NCI-H1105 treated with DMSO at 0.1 percent for 48 hours (cell line): ENCODE data around the gene SESN3.
"Not testable (repeated sequence)": the region's sequence is repeated elsewhere in the genome, so short reads cannot be mapped to it uniquely, and the experiment has no call there.

Experiments
- DNase-seq: peaks from one replicate; lab custom pipeline; 2025; lab: John Stamatoyannopoulos, UW

The SESN3 gene

GRCh38 chr11:95231127-95231880 lies at the start of gene SESN3:
Gene SESN3, minus strand, starts transcription at chr11:95231202. Its CDS starts 342 bp downstream, at chr11:95230860.
- DNase-seq, result peak; percentile 100

GRCh38 chr11:95279921-95280868 lies 49.2 kb upstream of the SESN3 start:
- no peak for DNase-seq

- no peak for DNase-seq
These were observed 46.9 kb upstream of the SESN3 start for GRCh38 chr11:95277868-95278267.

GRCh38 chr11:95276139-95276538 lies 45.1 kb upstream of the SESN3 start:
- no peak for DNase-seq

- not testable (repeated sequence) for DNase-seq
These were observed 42.6 kb upstream of the SESN3 start for GRCh38 chr11:95273618-95274017.

GRCh38 chr11:95269036-95269819 lies 38.2 kb upstream of the SESN3 start:
- DNase-seq, result no peak

GRCh38 chr11:95268391-95268790 lies 37.4 kb upstream of the SESN3 start:
- DNase-seq, result no peak

GRCh38 chr11:95267601-95268213 lies 36.7 kb upstream of the SESN3 start:
- no peak for DNase-seq

GRCh38 chr11:95266751-95267374 lies 35.9 kb upstream of the SESN3 start:
- no peak for DNase-seq

GRCh38 chr11:95264881-95265280 lies 33.9 kb upstream of the SESN3 start:
- no peak for DNase-seq

GRCh38 chr11:95262994-95263765 lies 32.2 kb upstream of the SESN3 start:
- no peak for DNase-seq

GRCh38 chr11:95257456-95257971 lies 26.5 kb upstream of the SESN3 start:
- no peak for DNase-seq

- no peak for DNase-seq
These were observed 25.3 kb upstream of the SESN3 start for GRCh38 chr11:95256321-95256779.

- DNase-seq, result peak; percentile 89
These were observed 24.5 kb upstream of the SESN3 start for GRCh38 chr11:95255251-95256145.

- DNase-seq, result no peak
These were observed 23.7 kb upstream of the SESN3 start for GRCh38 chr11:95254716-95255115.

GRCh38 chr11:95254131-95254704 lies 23.2 kb upstream of the SESN3 start:
- peak; percentile 92 for DNase-seq

GRCh38 chr11:95253141-95253540 lies 22.1 kb upstream of the SESN3 start:
- no peak for DNase-seq

- no peak for DNase-seq
These were observed 21.6 kb upstream of the SESN3 start for GRCh38 chr11:95252586-95252985.

- DNase-seq, result not testable (repeated sequence)
These were observed 20.9 kb upstream of the SESN3 start for GRCh38 chr11:95251896-95252295.
